Measurements from ENCODE around the gene GRM2.

GRCh38 chr3:51686056-51686455, 20.8 kb upstream of the GRM2 start:
- no peak for TF ChIP-seq CTCF (IDR thresholded peaks at IDR 0.05)
- TF ChIP-seq POLR2A (IDR thresholded peaks at IDR 0.05): no peak

Data from adrenal gland (tissue), 5 donors.